Naive thymus-derived CD4-positive, alpha-beta T cell (primary cell): ENCODE measurements around the gene DNAJA4. TPM values are rescaled to one million over a fixed set of nuclear protein-coding genes. Genes with fewer than 3 reads are reported as not detected.

Experiments used
- ATAC-seq: fragments of 150-1000 bp; cut with Tn5 transposase; 2 replicates; pipeline ENCODE4 v1.10.0; 2021; ENCODE audit warnings: mild to moderate bottlenecking, moderate library complexity
- CTCF ChIA-PET: fragments of 350-600 bp; sonication (Branson Sonifier 250); formaldehyde crosslinking; loops from one replicate; lab custom pipeline; 2021; ENCODE audit warnings: antibody characterized with exemption; lab: Charles Lee
- POLR2A ChIA-PET: fragments of 350-600 bp; sonication (Branson Sonifier 250); formaldehyde crosslinking; loops from one replicate; lab custom pipeline; 2021; ENCODE audit warnings: antibody characterized with exemption, inconsistent platforms; lab: Charles Lee
- DNase-seq, 9 donors: peaks; one replicate each; pipeline versions ENCODE4 v3.0.0 to v3.0.0-alpha.2; 2020 to 2022; ENCODE audit warnings: mixed read lengths in 1 of 9
- H3K27ac ChIP-seq: one replicate; pipeline ENCODE4 v1.7.0; 2013; ENCODE audit warnings: mild to moderate bottlenecking, low read depth, low read length, moderate library complexity
- H3K27me3 ChIP-seq, 2 donors: one replicate each; pipeline ENCODE4 v1.7.0; 2013; ENCODE audit warnings: low read length in 2 of 2, mild to moderate bottlenecking in 2 of 2, moderate library complexity in 2 of 2; ENCODE audit not compliant: control insufficient read depth in 2 of 2, insufficient read depth in 2 of 2
- H3K36me3 ChIP-seq, 3 experiments: 1 replicate in 2 of 3; 2 replicates in 1 of 3; pipeline ENCODE4 v1.7.0; 2013; ENCODE audit warnings: low read length in 3 of 3, mild to moderate bottlenecking in 3 of 3, moderate library complexity in 1 of 3; ENCODE audit not compliant: insufficient read depth in 3 of 3, control insufficient read depth in 2 of 3
- H3K4me1 ChIP-seq, 2 donors: one replicate each; pipeline ENCODE4 v1.7.0; 2013; ENCODE audit warnings: low read length in 2 of 2, mild to moderate bottlenecking in 2 of 2, moderate library complexity in 1 of 2; ENCODE audit not compliant: control insufficient read depth in 2 of 2, insufficient read depth in 2 of 2
- H3K4me3 ChIP-seq: 2 replicates; pipeline ENCODE4 v1.7.0; 2013; ENCODE audit warnings: mild to moderate bottlenecking, low read length
- H3K9me3 ChIP-seq, 3 experiments: 1 replicate in 2 of 3; 2 replicates in 1 of 3; pipeline ENCODE4 v1.7.0; 2013; ENCODE audit warnings: low read length in 3 of 3; ENCODE audit not compliant: control insufficient read depth in 2 of 3
- H3K27ac Mint-ChIP-seq, 9 donors: one replicate each; pipeline ENCODE4 v1.8.0; 2020 to 2022; ENCODE audit warnings: mixed read lengths in 9 of 9, mild to moderate bottlenecking in 8 of 9, moderate library complexity in 5 of 9, inconsistent platforms in 2 of 9
- H3K27me3 Mint-ChIP-seq, 5 donors: one replicate each; pipeline ENCODE4 v1.8.0; 2021 to 2022; ENCODE audit warnings: mixed read lengths in 5 of 5, mild to moderate bottlenecking in 1 of 5
- H3K36me3 Mint-ChIP-seq, 5 donors: one replicate each; pipeline ENCODE4 v1.8.0; 2020 to 2022; ENCODE audit warnings: mixed read lengths in 5 of 5, mild to moderate bottlenecking in 3 of 5, inconsistent platforms in 1 of 5
- H3K4me1 Mint-ChIP-seq, 7 donors: one replicate each; pipeline ENCODE4 v1.8.0; 2020 to 2022; ENCODE audit warnings: mixed read lengths in 7 of 7, mild to moderate bottlenecking in 3 of 7, inconsistent platforms in 1 of 7
- H3K4me3 Mint-ChIP-seq, 10 donors: one replicate each; pipeline ENCODE4 v1.8.0; 2020 to 2022; ENCODE audit warnings: mild to moderate bottlenecking in 10 of 10, mixed read lengths in 10 of 10, moderate library complexity in 6 of 10, inconsistent platforms in 2 of 10
- H3K9me3 Mint-ChIP-seq, 11 donors: one replicate each; pipeline ENCODE4 v1.8.0; 2020 to 2022; ENCODE audit warnings: mixed read lengths in 11 of 11, mild to moderate bottlenecking in 4 of 11, inconsistent platforms in 1 of 11, moderate library complexity in 1 of 11
- intact Hi-C, 2 donors: fragments of 100-400 bp; cut with micrococcal nuclease; formaldehyde crosslinking; loops; one replicate each; pipeline ENCODE4 v1.15.1; 2023
- polyA plus RNA-seq, 2 donors: library from polyadenylated mRNA; unstranded; fragments of 300-500 nt; fragmentation: Illumina TruSeq; gene quantifications; one replicate each; pipeline ENCODE4 v1.2.3, GENCODE V29; 2021
- total RNA-seq, 6 experiments: library from RNA in 5 of 6; stranded (reverse) in 5 of 6; gene quantifications; 1 replicate in 5 of 6; 2 replicates in 1 of 6; pipeline ENCODE4 v1.2.3 and lab custom pipeline; 2021 to 2026

Gene DNAJA4
- total and polyA plus RNA-seq, 7 experiments from 2014 or later, result 9.9 to 44.7 (median 35.0) TPM

DNA sequence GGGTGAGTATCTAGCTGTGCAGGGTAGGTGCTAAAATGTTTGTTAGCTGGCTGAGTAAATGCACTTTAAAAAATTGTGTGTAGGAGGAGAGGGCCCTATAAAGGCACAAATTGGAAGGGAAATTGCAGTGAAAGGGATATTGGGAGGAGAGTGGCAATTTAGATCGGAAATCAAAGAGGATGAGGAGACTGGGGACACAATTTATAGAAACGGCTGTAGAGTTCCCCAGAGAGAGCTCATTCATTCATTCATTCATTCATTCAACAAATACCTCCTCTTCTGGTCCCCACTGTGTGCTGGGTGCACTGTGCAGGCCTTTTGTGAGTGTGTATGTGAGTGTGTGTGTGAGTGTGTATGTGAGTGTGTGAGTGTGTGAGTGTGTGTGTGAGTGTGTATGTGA, 2.4 kb downstream of the DNAJA4 start:
- ATAC-seq (no peak), DNase-seq (no peak)
- H3K36me3 Mint-ChIP-seq, result peaks cover 0 to 14% (median 2%) of the 10 kb centered on the region in 5 donors
- Histone ChIP-seq H3K4me3 (no peak overlapping the region), H3K9me3 (no peaks in the 10 kb centered on the region), H3K4me1 (peaks cover 13 to 18% of the 10 kb centered on the region in 2 donors), H3K27ac (no peak overlapping the region), H3K27me3 (no peaks in the 10 kb centered on the region), H3K36me3 (peaks cover 0 to 20% (median 0%) of the 10 kb centered on the region in 3 experiments)
- ChIA-PET CTCF (no interaction called here), POLR2A (interaction anchor here (1.0 to 4.5 kb wide), 2 partner anchors 32 to 39 kb away, joined by 4 to 36 read pairs; partner anchors contain the start of gene SKIC8)
- peak overlapping the region in 7 of 9 donors; percentile 7 to 94 (median 90) for H3K27ac Mint-ChIP-seq
- peaks cover 25 to 51% (median 41%) of the 10 kb centered on the region in 7 donors for H3K4me1 Mint-ChIP-seq
- no peaks in the 10 kb centered on the region for H3K9me3 Mint-ChIP-seq
- H3K4me3 Mint-ChIP-seq, result peak overlapping the region in 7 of 10 donors; percentile 1 to 87 (median 34)
- intact Hi-C loops, result no loop called here
- no peaks in the 10 kb centered on the region for H3K27me3 Mint-ChIP-seq

- H3K27me3 Mint-ChIP-seq, result no peaks in the 10 kb centered on the region
- CTCF ChIA-PET, result interaction anchor here (0.6 to 0.8 kb wide), 2 partner anchors 31 to 733 kb away, joined by 3 to 4 read pairs; no protein-coding TSS in a partner anchor
- no peak overlapping the region for H3K4me3 Mint-ChIP-seq
- Histone ChIP-seq H3K4me3 (no peak overlapping the region), H3K4me1 (peaks cover 0 to 5% of the 10 kb centered on the region in 2 donors), H3K9me3 (no peaks in the 10 kb centered on the region), H3K36me3 (peaks cover 0 to 67% (median 5%) of the 10 kb centered on the region in 3 experiments), H3K27me3 (no peaks in the 10 kb centered on the region), H3K27ac (no peak overlapping the region)
- ATAC-seq (no peak), DNase-seq (no peak)
- H3K36me3 Mint-ChIP-seq, result peaks cover 0 to 33% (median 4%) of the 10 kb centered on the region in 5 donors
- peaks cover 8 to 23% (median 18%) of the 10 kb centered on the region in 7 donors for H3K4me1 Mint-ChIP-seq
- intact Hi-C loops, result no loop called here
- H3K9me3 Mint-ChIP-seq, result peaks cover 0 to 2% (median 0%) of the 10 kb centered on the region in 11 donors
- peak overlapping the region in 1 of 9 donors; percentile 52 for H3K27ac Mint-ChIP-seq
- POLR2A ChIA-PET, result interaction anchor here (2.0 kb wide), 1 partner anchor 10 kb away, joined by 5 read pairs; no protein-coding TSS in a partner anchor
Measured at GRCh38 chr15:78272316-78272715, 8.0 kb downstream of the DNAJA4 start.

GRCh38 chr15:78272776-78273175, 8.4 kb downstream of the DNAJA4 start:
- peak overlapping the region in 3 of 9 donors; percentile 15 to 43 (median 30) for H3K27ac Mint-ChIP-seq
- H3K27me3 ChIP-seq, result no peaks in the 10 kb centered on the region
- intact Hi-C loops, result no loop called here
- H3K27me3 Mint-ChIP-seq, result no peaks in the 10 kb centered on the region
- POLR2A ChIA-PET, result interaction anchor here (2.0 kb wide), 1 partner anchor 9 kb away, joined by 5 read pairs; no protein-coding TSS in a partner anchor
- DNase-seq, result no peak
- no peak overlapping the region for H3K27ac ChIP-seq
- H3K36me3 ChIP-seq, result peaks cover 0 to 71% (median 5%) of the 10 kb centered on the region in 3 experiments
- peaks cover 6 to 19% (median 13%) of the 10 kb centered on the region in 7 donors for H3K4me1 Mint-ChIP-seq
- CTCF ChIA-PET, result interaction anchor here (0.6 to 0.8 kb wide), 2 partner anchors 31 to 732 kb away, joined by 3 to 4 read pairs; no protein-coding TSS in a partner anchor
- no peak for ATAC-seq
- H3K36me3 Mint-ChIP-seq, result peaks cover 0 to 33% (median 5%) of the 10 kb centered on the region in 5 donors
- no peak overlapping the region for H3K4me3 ChIP-seq
- H3K4me3 Mint-ChIP-seq, result no peak overlapping the region
- H3K9me3 ChIP-seq, result no peaks in the 10 kb centered on the region
- H3K9me3 Mint-ChIP-seq, result peaks cover 0 to 2% (median 0%) of the 10 kb centered on the region in 11 donors
- peaks cover 0 to 2% of the 10 kb centered on the region in 2 donors for H3K4me1 ChIP-seq

DNA sequence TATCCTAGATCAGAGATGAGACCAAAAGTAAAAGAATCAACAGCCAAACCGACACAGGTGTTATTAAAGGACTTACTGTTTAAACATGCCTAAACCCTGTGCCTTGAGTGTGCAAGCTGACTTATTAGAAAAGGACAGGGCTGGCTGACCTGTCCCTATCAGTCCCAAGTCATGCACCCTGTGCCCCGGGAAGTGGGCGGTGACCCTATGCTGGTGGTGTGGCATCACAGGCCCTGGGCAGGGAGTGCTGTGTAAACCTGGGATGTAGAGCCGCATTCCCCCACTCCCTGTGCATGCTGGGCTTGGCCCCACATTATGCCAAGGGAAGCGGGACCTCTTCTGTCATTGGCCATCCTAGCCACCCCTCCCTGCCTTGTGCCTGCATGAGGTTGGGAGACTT, 10.6 kb downstream of the DNAJA4 start:
- Mint-ChIP-seq H3K27ac (peak overlapping the region in 2 of 9 donors; percentile 12 to 18), H3K9me3 (peaks cover 0 to 2% (median 0%) of the 10 kb centered on the region in 11 donors), H3K4me1 (peaks cover 0 to 7% (median 5%) of the 10 kb centered on the region in 7 donors), H3K4me3 (no peak overlapping the region), H3K36me3 (peaks cover 3 to 45% (median 10%) of the 10 kb centered on the region in 5 donors), H3K27me3 (no peaks in the 10 kb centered on the region)
- DNase-seq (no peak), ATAC-seq (no peak)
- Histone ChIP-seq H3K9me3 (no peaks in the 10 kb centered on the region), H3K27ac (no peak overlapping the region), H3K4me1 (no peaks in the 10 kb centered on the region), H3K27me3 (no peaks in the 10 kb centered on the region), H3K4me3 (no peak overlapping the region), H3K36me3 (peaks cover 0 to 88% (median 5%) of the 10 kb centered on the region in 3 experiments)
- ChIA-PET POLR2A (no interaction called here), CTCF (no interaction called here)
- intact Hi-C loops, result no loop called here

DNA sequence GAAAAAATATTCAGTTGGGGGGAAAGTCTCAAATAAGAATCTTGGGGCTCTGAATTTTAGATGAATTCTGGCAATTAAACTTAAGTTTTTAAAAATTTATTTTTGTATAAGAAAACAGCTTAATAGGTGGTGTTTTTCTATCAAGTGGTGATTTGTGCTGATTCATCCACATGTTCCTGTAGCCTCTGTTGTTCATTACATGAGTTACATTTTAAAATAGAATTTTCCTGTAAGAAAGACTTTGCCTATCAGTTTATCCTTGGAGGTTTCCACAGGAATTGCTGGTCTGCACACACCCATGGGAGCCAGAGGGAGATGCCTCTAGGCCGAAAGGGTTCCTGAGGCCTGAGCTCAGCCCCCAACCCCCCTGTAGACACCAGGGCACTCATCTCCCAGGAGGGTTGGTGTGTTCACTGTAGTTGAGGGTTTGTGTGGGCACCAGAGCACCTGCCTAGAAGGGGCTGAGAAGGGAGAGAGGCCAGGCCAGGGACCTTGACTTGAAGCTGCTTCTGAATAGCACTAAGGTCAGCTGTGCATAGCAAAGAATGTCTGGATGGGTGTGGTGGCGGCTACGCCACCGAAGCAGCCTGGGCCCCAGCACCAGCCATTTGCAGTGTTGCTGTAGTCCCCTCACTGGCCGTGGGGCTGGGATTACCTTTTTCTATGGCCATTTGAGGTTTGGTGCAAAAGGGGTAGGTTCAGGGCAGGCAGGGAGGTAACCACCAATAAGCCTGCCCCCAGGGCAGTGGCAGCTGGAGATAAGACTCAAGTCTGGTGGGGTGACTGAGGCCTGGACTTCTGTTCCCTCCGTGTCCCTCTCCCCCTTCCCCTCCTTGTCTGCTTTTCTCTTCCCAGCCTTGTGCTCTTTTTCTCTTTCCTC, 11.9 kb downstream of the DNAJA4 start:
- no peaks in the 10 kb centered on the region for H3K27me3 Mint-ChIP-seq
- no peak overlapping the region for H3K4me3 Mint-ChIP-seq
- peaks cover 0 to 7% (median 0%) of the 10 kb centered on the region in 7 donors for H3K4me1 Mint-ChIP-seq
- Histone ChIP-seq H3K4me1 (no peaks in the 10 kb centered on the region), H3K27me3 (no peaks in the 10 kb centered on the region), H3K36me3 (peaks cover 0 to 88% (median 5%) of the 10 kb centered on the region in 3 experiments), H3K27ac (no peak overlapping the region), H3K4me3 (no peak overlapping the region), H3K9me3 (no peaks in the 10 kb centered on the region)
- ChIA-PET CTCF (no interaction called here), POLR2A (interaction anchor here (0.8 kb wide), 1 partner anchor 12 kb away, joined by 3 read pairs; the partner anchor contains the start of gene DNAJA4)
- no peak for ATAC-seq
- H3K9me3 Mint-ChIP-seq, result peaks cover 0 to 2% (median 0%) of the 10 kb centered on the region in 11 donors
- H3K27ac Mint-ChIP-seq, result peak overlapping the region in 3 of 9 donors; percentile 20 to 66 (median 38)
- H3K36me3 Mint-ChIP-seq, result peaks cover 3 to 40% (median 10%) of the 10 kb centered on the region in 5 donors
- intact Hi-C loops, result no loop called here
- DNase-seq, result no peak

DNA sequence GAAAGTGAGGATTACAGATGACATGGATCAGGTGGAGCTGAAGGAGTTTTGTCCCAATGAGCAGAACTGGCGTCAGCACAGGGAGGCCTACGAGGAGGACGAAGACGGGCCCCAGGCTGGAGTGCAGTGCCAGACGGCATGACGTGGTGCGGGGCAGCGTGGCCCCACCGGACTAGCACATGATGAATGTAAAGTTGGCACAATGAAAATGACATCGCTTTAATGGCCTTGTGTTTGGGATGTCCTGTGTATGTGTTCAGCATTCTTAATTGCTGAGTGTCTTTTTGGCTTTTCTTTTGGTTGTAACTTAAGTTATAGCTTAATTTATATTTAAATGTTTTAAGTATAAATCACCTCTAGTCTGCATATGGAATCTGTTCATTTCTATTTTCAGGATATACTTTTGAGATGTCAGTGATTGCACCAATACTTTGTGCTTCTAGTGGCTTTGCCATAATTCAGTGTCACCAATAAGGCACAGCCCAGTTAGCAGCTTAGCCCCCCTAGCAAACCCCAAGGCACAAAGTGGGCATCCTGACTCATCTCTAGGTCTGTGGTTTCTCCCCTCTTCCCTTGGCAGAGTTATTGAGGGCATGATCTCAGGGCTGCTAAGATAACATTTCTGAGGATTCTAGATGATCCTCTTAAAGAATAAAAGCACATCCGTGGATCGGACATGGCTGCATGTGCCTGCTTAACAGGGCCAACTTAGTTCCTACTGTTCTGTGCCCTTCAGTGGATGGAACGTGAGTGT, 16.1 kb downstream of the DNAJA4 start:
- POLR2A ChIA-PET, result interaction anchor here (0.9 kb wide), 1 partner anchor 125 kb away, joined by 3 read pairs; no protein-coding TSS in a partner anchor
- H3K4me1 ChIP-seq, result no peaks in the 10 kb centered on the region
- H3K4me1 Mint-ChIP-seq, result peaks cover 0 to 7% (median 0%) of the 10 kb centered on the region in 7 donors
- no peaks in the 10 kb centered on the region for H3K27me3 Mint-ChIP-seq
- no peaks in the 10 kb centered on the region for H3K9me3 ChIP-seq
- peaks cover 3 to 29% (median 12%) of the 10 kb centered on the region in 5 donors for H3K36me3 Mint-ChIP-seq
- intact Hi-C loops, result no loop called here
- no peak overlapping the region for H3K4me3 Mint-ChIP-seq
- H3K4me3 ChIP-seq, result no peak overlapping the region
- no peak overlapping the region for H3K27ac ChIP-seq
- no peaks in the 10 kb centered on the region for H3K27me3 ChIP-seq
- CTCF ChIA-PET, result interaction anchor here (1.3 kb wide), 1 partner anchor 172 kb away, joined by 6 read pairs; no protein-coding TSS in a partner anchor
- peaks cover 11 to 90% (median 18%) of the 10 kb centered on the region in 3 experiments for H3K36me3 ChIP-seq
- H3K27ac Mint-ChIP-seq, result peak overlapping the region in 2 of 9 donors; percentile 41 to 70
- ATAC-seq (no peak), DNase-seq (no peak)
- no peaks in the 10 kb centered on the region for H3K9me3 Mint-ChIP-seq
